ENCODE measurements around the gene PTPRG. TPM values are rescaled to one million over a fixed set of nuclear protein-coding genes. Genes with fewer than 3 reads are reported as not detected.

The PTPRG gene
- total RNA-seq, 1 donor from 2014 or later, result 78.2 TPM

DNA sequence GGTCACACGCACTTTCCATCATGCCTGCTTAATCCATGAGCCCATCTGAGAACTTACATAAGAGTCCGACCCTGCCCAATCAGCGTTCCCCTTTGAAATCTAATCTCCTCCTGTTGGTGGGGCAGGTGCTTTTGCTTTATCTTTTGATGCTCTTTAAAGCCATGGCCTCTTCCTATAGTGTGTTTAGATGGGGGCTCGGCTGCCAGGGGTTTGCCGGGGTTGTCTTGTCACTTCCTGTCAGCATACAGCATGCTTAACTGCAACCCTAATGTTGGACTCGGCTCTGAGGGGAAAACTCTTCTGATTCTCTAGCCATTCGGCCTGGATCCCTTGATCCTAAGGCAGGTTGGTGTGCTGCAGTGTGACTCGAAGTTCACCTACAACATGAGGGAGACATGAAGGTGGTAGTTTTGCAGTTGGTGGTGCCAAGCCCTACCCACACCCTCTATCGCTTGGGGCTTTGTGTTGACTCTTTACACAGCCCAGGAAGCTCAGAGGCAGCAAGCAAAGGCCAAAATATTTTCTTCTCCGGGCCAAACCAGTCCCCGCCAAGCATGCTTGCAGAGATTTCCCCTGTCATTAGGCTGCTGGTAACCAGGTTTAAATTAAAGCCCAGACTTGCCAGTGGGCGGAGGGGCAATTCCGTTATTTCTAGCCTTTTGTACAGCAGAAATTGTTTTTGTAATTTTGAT lies 593.2 kb downstream of the PTPRG start:
- no peak for DNase-seq

GRCh38 chr3:62159056-62159708 lies 597.8 kb downstream of the PTPRG start:
- no peak for DNase-seq

DNA sequence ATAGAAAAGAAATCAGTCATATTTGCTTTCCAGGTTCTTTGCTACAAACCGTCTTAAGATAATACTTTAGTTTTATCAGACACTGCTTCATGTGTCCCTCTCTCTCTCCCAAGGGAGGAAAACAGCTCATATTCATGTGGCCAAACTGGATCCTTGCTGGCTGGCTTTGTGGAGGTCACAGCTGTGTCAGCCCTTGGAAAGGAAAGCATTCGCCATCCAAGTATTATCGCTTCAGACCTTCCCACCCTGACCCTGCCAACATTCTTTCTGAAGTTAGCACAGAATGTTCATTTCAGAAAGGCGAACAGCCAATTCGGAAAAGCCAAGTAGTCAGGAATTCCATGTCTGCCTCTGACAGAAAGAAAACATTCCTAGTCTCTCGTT lies 598.3 kb downstream of the PTPRG start:
- peak; percentile 83 for DNase-seq

GRCh38 chr3:62161371-62161770 lies 600.0 kb downstream of the PTPRG start:
- peak; percentile 40 for DNase-seq

GRCh38 chr3:62164196-62164595 lies 602.8 kb downstream of the PTPRG start:
- DNase-seq, result no peak

DNA sequence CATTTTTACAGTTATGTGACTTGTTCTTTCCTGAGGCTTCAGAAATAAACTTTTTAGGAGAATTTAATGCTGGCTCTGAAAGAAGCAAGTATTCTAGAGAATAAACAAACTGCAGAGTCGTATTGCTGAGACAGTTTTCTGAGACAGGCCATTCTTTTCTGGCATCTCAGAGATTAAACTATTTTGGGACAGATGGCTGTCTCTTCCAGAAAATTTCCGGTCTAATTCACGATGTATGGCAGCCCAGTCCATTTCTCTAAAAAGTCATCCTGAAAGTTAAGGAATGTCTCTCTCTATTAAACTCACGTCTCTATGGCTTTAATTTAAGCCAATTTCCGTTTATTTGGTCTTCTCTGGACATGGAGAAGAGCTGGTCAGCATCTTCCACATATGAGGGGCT lies 603.4 kb downstream of the PTPRG start:
- DNase-seq, result no peak

DNA sequence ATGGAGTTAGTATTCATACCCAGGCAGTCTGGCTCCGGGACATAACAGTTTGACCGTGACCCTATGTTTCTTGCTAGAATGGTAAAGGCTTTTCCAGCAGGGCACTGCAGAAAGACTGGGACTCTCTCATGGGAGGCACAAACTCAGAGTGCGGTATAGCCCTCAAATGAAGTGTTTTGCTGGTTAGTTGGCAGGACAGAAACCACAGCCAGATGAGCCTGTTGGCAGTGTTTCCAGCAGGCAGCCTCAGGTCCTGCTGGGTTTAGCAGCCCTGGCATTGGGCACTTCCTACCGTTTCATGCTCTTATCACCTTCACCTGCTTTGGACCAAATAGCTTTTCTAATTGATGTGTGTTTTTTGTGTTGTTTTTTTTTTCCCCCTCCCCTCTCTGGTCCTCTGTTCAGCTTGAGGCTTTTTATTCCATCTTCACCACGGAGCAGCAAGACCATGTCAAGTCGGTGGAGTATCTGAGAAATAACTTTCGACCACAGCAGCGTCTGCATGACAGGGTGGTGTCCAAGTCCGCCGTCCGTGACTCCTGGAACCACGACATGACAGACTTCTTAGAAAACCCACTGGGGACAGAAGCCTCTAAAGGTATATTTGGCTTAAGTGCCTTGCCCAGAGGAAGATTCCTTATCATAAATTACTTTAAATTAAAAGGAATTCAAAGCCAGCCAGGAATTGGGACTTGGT lies 606.3 kb downstream of the PTPRG start:
- DNase-seq, result no peak

GRCh38 chr3:62168356-62168755 lies 607.0 kb downstream of the PTPRG start:
- DNase-seq, result no peak

GRCh38 chr3:62169906-62170660 lies 608.7 kb downstream of the PTPRG start:
- DNase-seq, result no peak

DNA sequence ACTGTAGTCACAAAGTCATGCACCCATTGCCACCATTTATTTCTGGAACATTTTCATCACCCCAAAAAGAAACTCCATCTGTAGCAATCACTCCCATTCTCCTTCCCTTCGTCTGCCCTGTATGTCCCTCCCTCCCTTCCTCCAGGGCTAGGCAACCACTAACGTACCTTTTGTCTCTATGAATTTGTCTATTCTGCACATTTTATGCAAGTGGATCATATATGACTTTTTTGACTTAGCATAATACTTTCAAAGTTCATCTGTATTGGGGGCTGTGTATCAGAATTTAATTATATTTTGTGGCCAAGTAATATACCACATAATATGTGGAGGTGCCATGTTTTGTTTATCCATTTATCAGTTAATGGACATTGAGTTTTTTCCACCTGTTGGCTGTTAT lies 610.4 kb downstream of the PTPRG start:
- no peak for DNase-seq

DNA sequence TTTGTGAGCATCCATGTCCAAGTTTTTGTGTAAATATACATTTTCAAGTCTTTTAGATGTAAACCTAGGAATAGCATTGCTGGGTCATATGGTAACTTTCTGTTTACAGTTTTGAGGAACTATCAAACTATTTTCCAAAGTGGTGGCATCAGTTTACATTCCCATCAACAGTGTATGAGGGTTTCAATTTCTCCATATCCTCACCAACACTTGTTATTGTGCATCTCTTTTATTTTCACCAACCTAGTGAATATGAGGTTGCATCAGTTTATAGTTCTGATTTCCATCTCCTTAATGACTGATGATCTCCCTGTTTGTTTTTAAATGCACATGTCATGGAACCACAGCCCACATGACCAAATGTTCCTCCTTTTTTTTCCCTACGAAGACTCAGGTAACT lies 610.8 kb downstream of the PTPRG start:
- DNase-seq, result no peak

GRCh38 chr3:62173939-62174515 lies 612.7 kb downstream of the PTPRG start:
- no peak for DNase-seq

GRCh38 chr3:62175161-62175560 lies 613.8 kb downstream of the PTPRG start:
- no peak for DNase-seq

DNA sequence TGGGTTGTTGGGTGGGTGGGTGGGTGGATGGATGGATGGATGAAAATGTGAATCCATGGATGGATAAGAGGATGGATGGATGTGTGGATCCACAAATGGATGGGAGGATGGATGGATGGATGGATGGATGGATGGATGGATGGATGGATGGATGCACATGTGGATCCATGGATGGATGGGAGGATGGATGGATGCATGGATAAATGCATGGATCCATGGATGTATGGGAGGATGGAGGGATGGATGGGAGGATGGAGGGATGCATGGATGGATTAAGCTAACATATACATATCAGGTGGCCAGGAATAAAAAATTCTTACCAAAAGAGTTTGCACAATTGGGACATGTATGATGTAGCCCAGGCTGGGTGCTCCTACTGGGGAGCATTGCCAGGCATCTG lies 616.7 kb downstream of the PTPRG start:
- DNase-seq, result no peak

DNA sequence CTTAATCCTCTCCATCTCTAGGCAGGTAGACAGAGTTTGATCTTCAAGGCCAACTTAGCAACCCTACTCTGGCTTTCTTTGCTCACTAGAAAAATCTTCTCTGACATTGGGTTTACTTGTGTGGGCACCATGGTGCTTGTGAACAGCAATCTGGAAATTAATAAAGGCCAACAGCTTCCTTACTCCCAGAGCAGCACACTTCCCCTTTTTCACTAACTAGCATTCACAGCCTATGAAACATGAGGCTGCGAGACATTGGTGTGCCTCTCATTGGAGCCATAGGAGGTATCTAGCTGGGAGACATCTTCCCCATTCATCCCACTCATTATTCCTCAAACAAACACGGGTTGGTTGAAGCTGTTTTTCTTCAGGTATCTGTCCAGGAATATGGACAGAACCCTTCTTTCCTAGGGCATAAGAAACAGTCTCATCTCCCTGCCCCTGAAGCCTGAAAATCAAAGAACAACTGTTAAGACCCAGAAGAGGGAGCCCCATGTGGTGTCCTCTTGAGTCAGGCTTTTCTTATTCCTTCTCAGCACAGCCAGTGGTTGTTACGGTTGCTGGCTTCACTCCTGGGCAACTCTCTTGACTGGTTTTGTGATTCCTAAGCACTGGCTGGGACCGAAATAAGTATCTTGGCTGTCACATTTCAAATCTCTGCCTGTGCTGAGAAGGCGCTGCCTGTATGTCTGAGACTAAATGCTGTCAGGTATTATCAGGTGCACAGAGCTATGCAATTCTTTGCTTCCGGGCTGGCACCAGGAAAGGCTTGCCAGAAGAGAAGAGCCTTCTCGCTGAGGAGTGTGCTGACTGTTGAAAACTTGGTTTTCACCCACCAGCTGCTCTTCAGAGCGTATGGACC lies 617.6 kb downstream of the PTPRG start:
- DNase-seq, result no peak

GRCh38 chr3:62180514-62180913 lies 619.1 kb downstream of the PTPRG start:
- DNase-seq, result no peak

GRCh38 chr3:62183087-62183486 lies 621.7 kb downstream of the PTPRG start:
- no peak for DNase-seq

DNA sequence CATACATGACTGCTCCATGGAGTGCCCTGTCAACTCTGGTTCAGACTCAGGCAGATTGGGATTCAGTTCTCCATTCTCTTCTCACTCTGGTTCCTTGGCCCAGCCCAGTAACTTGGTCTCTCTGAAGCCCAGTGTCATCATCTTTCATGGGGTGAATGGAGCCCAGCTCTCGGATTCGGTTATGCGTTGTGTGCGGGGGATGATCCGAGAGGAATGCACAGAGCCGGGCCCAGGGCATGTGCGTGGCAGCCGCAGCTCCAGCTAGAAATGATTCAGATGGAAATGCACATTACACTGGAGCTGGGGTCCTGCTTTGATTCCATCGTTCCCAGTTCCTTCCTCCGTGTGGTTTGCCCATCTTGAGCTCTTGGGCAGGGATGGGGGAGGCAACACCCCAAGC lies 622.6 kb downstream of the PTPRG start:
- DNase-seq, result no peak

- no peak for DNase-seq
Measured at GRCh38 chr3:62184559-62184958, 623.2 kb downstream of the PTPRG start.

GRCh38 chr3:62187022-62187431 lies 625.7 kb downstream of the PTPRG start:
- DNase-seq, result peak; percentile 46

DNA sequence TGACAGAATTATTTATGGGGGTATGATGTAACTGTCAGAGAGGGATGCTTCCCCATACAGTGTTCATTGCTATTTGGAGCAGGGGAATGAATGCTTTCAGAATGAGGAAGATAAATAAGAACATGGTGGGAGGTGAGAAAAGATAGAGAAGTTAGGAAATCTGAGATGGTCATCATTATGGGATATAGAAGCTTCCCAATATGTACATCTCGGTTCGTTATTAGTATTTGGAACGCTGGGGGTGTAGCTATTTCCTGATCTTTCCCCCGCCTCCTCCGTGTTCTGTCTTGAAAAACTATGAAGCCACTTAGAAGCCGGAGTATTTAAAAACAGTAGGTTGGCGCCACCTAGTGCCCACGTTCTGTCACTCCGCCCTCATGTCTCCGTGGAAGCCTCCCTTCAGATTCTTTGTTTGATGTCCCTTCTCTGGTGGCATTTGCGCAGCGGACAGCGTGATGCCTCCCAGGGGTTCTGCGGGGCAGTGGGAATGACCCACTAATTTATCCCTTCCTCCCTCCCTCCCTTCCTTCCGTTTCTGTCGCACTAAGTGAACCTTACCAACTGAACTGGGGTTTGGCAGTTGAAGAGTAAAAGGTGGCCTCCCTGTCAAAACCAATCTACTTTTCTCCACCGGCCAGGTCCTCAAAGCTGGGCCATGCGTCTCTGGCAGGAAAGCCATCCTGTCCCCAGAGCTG lies 627.5 kb downstream of the PTPRG start:
- DNase-seq, result peak; percentile 91

Measured in tongue (tissue), 2 donors.